Mesodermal cell (in vitro differentiated cells): Measurements from ENCODE around the gene MKRN2.

Source experiments
- H3K27ac ChIP-seq: 2 replicates; pipeline ENCODE4 v1.7.0; 2013; ENCODE audit warnings: mild to moderate bottlenecking, low read depth, low read length, moderate library complexity; ENCODE audit not compliant: severe bottlenecking
- H3K36me3 ChIP-seq: 2 replicates; pipeline ENCODE4 v1.7.1; 2013; ENCODE audit warnings: mild to moderate bottlenecking, low read length, moderate library complexity; ENCODE audit not compliant: control insufficient read depth, insufficient read depth
- H3K4me1 ChIP-seq: one replicate; pipeline ENCODE4 v1.7.1; 2013; ENCODE audit warnings: mild to moderate bottlenecking, low read length; ENCODE audit not compliant: insufficient read depth, control insufficient read depth, poor library complexity, severe bottlenecking
- H3K4me3 ChIP-seq: 2 replicates; pipeline ENCODE4 v1.7.0; 2013; ENCODE audit warnings: low read length, control low read depth, mild to moderate bottlenecking; ENCODE audit not compliant: insufficient read depth, poor library complexity, severe bottlenecking; ENCODE audit errors: extremely low read depth
- H3K9me3 ChIP-seq: 2 replicates; pipeline ENCODE4 v1.7.1; 2013; ENCODE audit warnings: mild to moderate bottlenecking, low read length, moderate library complexity; ENCODE audit not compliant: control insufficient read depth
- WGBS, 2 experiments: methylation state at CpG; one replicate each; pipeline ENCODE4 v1.1.5; 2013; ENCODE audit warnings: missing lambda C conversion rate in 2 of 2; ENCODE audit not compliant: insufficient coverage in 2 of 2; 5-methylcytosine and 5-hydroxymethylcytosine counted together

MKRN2 gene

DNA sequence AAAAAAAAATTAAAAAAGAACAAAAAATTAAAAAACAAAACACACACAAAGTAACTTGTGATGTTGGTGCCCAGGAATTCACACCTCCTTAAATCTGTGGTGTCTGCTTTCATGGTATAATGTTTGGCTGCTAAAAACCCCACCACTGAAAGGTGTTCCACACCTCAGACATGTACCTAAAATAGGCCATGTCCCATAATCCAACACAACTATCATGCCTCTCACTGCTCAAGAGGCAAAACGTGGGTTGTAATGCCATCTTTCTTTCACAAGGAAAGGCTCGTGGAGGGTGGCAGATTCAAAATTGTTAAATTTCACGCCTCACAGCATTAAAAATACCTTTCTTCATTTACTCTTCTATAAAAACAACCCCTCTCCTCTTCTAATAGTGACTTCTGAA lies 29.5 kb downstream of the MKRN2 start:
- no peaks in the 10 kb centered on the region for H3K9me3 ChIP-seq
- 90 to 95% methylated on average over 2 to 3 of the region's 3 CpGs for WGBS, 2 experiments
- peaks cover 95% of the 10 kb centered on the region for H3K36me3 ChIP-seq

DNA sequence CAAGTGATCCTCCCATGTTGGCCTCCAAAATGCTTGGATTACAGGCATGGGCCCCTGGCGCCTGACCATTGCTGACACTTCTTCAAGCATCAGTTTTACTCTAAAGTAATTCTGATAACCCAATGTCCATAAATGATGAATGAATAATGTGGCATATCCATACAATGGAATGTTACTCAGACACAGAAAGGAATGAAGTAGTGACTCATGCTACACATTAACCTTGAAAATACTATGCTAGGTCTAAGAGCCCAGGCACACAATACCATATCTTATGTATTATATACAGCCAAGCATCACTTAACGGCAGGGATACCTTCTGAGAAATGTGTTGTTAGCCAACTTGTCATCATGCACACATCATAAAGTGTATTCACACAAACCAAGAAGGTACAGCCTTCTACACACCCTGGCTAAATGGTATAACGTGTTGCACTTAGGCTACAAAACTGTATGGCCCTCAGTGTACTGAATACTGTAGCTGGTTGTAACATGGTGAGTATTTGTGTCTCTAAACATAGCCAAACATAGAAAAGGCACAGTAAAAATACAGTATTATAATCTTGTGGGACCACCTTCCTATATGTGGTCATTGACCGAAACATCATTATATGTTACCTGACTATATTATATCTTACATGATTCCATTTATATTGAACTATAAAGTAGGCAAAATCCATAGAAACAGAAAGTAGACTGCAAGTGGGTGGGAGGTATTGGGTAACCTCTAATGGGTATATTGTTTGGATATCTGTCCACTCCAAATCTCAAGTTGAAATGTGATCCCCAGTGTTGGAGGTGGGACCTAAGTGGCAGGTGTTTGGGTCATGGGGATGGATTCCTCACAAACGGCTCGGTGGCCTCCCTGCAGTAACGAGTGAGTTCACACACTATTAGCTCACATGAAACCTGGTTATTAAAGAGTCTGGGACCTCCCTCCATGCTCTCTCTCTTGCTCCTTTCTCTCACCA lies 31.4 kb downstream of the MKRN2 start:
- no peaks in the 10 kb centered on the region for H3K9me3 ChIP-seq
- no peak overlapping the region for H3K27ac ChIP-seq
- H3K36me3 ChIP-seq, result peaks cover 91% of the 10 kb centered on the region
- WGBS, 2 experiments, result 82% methylated on average over 2 of the region's 7 CpGs; no CpG with 5 or more reads in 1 of the 2 experiments
- no peak overlapping the region for H3K4me3 ChIP-seq
- H3K4me1 ChIP-seq, result no peaks in the 10 kb centered on the region

More for the DNA sequence above, 29.5 kb downstream of the MKRN2 start:
- Histone ChIP-seq H3K27ac (no peak overlapping the region), H3K4me1 (no peaks in the 10 kb centered on the region), H3K4me3 (no peak overlapping the region)

DNA sequence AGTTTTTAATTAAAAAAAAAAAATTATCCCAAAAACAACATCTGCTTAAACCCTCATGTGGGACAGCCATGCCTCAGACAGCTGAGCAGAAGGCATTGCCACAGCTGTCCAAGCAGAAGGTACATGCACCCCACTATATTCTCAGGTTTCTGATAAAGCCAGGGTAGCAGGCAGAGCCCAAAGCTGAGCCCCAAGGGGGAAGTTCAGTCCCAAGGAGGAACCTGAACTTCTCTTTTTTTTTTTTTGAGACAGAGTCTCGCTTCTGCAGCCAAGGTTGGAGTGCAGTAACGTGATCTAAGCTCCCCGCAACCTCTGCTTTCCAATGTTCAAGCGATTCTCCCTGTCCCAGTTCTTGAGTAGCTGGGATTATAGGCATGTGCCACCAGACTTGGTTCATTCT lies 33.2 kb downstream of the MKRN2 start:
- Histone ChIP-seq H3K9me3 (no peaks in the 10 kb centered on the region), H3K27ac (no peak overlapping the region), H3K4me1 (no peaks in the 10 kb centered on the region), H3K4me3 (no peak overlapping the region), H3K36me3 (peaks cover 91% of the 10 kb centered on the region)
- WGBS, 2 experiments, result no CpG with 5 or more reads among the region's 4 CpGs

DNA sequence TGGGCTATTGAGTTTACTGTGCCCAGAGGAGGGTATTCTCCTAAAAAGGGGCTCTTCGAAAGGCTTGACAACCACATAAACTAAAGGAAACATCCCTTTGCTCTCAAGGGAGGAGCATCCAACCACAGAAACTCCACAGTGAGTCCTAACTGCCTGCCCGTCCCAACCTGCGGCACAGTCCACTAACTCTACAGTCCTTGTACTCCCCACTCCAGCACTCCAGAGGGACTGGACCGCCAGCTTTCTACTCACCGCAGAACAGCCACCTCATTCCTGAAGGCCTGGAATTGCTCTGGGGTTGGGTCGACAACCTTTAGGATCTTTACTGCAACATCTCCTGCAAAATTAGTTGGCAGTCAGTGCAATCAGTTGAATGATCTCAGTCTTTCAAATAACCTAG lies 34.6 kb downstream of the MKRN2 start:
- Histone ChIP-seq H3K36me3 (peaks cover 91% of the 10 kb centered on the region), H3K4me3 (no peak overlapping the region), H3K27ac (no peak overlapping the region), H3K9me3 (no peaks in the 10 kb centered on the region), H3K4me1 (no peaks in the 10 kb centered on the region)
- WGBS, 2 experiments, result 94 to 96% methylated on average over 4 to 5 of the region's 6 CpGs

DNA sequence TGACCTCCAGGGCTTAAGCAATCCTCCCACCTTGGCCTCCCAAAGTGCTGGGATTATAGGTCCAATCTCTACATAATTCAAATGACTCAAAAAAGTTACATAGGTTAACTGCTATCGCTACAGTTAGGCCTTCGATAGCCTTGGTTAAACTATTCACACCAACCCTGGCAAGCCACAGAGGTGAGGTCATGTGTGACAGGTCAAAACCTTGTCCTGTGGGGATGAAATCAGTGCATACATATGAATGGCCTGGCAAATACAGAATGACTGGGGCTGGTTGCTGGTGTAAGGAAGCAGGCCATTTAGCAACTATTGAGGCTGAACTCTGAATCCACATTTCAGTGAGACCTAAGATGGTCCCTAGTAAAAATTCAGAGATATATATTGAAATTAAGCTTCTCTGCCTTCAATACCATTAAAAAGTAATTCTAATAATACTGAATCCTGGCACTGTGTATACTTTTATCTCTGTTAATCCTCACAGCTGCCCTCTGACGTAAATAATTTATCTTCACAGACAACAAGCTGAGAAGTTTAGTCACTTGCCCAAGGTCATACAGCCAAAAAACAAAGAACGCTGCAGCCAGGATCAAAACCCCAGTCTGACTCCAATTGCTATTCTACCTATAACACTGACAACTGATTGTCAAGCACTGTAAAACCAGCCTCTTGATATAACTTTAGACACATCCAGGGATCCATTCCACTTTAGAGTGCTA lies 35.3 kb downstream of the MKRN2 start:
- H3K36me3 ChIP-seq, result peaks cover 94% of the 10 kb centered on the region
- no peaks in the 10 kb centered on the region for H3K4me1 ChIP-seq
- WGBS, 2 experiments, result 94 to 100% methylated on average over 4 of the region's 4 CpGs
- H3K4me3 ChIP-seq, result no peak overlapping the region
- no peak overlapping the region for H3K27ac ChIP-seq
- no peaks in the 10 kb centered on the region for H3K9me3 ChIP-seq

DNA sequence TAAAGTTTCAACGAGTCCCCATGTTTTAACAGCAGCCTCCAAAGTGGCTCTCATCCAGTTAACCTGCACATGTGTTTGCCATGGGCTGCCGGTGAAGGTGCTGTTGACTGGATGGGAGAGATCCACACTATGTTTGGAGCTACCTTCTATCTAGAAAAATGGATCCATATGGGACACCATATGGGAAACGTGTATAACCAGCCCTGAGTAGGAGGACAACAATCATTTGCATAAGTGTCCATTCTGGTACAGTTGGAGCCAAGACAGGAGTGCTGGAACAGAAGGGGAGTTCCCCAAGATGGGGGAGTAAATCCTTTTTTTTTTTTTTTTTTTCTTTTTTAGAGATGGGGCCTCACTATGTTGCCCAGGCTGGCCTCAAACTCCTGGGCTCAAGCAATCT lies 36.6 kb downstream of the MKRN2 start:
- WGBS, 2 experiments, result 92 to 100% methylated on average over 2 of the region's 3 CpGs
- H3K4me1 ChIP-seq, result no peaks in the 10 kb centered on the region
- no peak overlapping the region for H3K4me3 ChIP-seq
- peaks cover 94% of the 10 kb centered on the region for H3K36me3 ChIP-seq
- no peak overlapping the region for H3K27ac ChIP-seq
- H3K9me3 ChIP-seq, result no peaks in the 10 kb centered on the region

DNA sequence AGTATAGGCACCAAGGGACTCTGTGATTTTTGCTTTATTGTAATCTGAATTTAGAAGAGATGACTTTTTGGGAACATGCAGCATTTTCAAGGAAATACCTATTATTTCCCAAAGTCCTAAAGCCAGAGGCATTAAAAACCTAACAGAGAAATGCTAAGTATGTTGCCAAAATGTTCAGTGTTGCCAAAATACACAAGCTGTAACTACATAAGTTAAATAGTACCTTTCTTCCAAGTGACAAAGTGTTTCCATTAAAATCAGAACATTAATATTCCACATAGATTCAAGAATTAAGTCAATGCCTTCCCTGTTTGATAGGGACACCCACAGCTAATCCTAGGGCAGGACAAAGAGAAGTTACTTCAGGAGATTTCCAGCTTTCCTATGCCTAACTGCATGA lies 42.0 kb downstream of the MKRN2 start:
- Histone ChIP-seq H3K4me3 (no peak overlapping the region), H3K36me3 (peaks cover 90% of the 10 kb centered on the region), H3K4me1 (no peaks in the 10 kb centered on the region), H3K27ac (no peak overlapping the region), H3K9me3 (no peaks in the 10 kb centered on the region)

DNA sequence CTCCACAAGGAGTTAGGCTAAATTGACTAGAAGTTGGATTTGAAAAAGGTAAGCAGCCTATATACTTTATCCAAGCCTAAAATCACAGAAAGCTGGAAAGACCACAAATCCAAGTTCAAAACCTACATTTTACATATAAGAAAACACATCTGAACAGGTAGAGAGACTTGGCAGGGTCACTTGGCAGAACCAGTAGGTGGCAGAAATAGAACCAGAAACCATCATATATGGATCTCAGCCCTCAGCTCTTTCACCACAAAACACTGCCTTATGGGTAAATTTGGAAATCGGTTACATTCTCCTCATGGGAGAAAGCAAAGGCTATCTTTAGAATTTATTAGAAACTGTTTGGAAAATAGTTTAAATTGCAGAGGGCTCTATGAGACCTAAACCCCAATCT lies 44.2 kb downstream of the MKRN2 start:
- WGBS, 2 experiments, result no CpG with 5 or more reads among the region's 1 CpG
- Histone ChIP-seq H3K27ac (no peak overlapping the region), H3K4me3 (no peak overlapping the region), H3K4me1 (no peaks in the 10 kb centered on the region), H3K9me3 (no peaks in the 10 kb centered on the region), H3K36me3 (peaks cover 88% of the 10 kb centered on the region)

DNA sequence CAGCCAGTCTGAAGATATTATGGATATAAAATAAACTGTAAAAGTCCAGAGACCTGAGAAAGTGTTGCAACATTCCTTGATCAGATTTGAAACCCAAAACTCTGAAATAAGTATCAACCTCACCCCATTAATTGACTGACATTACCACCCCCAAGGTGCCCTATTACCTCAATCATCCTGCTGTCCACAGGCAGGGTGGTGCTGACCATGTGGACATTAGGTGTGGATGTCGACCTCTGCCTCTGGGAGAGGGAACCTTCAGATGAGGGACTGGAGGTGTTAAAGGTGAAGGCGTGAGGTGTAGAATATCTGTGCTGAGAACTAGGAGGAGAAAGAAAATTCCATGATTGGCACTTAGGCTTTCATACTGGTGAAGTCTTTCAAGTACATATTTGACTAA lies 47.1 kb downstream of the MKRN2 start:
- no peaks in the 10 kb centered on the region for H3K4me1 ChIP-seq
- H3K36me3 ChIP-seq, result peaks cover 87% of the 10 kb centered on the region
- H3K4me3 ChIP-seq, result no peak overlapping the region
- H3K27ac ChIP-seq, result no peak overlapping the region
- 94 to 100% methylated on average over 1 to 2 of the region's 2 CpGs for WGBS, 2 experiments
- H3K9me3 ChIP-seq, result no peaks in the 10 kb centered on the region

DNA sequence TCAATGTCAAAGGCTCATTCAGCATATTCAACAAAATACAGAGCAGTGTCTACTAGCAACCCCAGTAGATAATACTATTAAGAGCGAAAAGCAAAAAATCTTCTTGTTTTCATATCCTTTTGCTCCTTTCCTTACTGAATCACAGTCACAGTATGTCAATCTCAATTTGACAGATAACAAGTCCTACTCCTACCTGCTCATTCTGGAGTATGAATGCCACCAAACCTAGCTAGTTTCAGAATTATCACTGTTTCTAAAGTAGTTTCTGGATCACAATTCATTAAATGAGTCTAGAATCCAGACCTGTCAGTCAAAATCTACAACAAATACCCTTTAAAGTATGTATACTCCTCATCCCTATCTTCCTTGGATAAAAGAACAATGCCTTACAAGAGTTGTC lies 51.5 kb downstream of the MKRN2 start:
- H3K36me3 ChIP-seq, result peaks cover 85% of the 10 kb centered on the region
- no peak overlapping the region for H3K4me3 ChIP-seq
- H3K27ac ChIP-seq, result no peak overlapping the region
- H3K4me1 ChIP-seq, result peaks cover 3% of the 10 kb centered on the region
- H3K9me3 ChIP-seq, result no peaks in the 10 kb centered on the region
- WGBS, 2 experiments, result 86 to 100% methylated on average over 1 of the region's 1 CpG

DNA sequence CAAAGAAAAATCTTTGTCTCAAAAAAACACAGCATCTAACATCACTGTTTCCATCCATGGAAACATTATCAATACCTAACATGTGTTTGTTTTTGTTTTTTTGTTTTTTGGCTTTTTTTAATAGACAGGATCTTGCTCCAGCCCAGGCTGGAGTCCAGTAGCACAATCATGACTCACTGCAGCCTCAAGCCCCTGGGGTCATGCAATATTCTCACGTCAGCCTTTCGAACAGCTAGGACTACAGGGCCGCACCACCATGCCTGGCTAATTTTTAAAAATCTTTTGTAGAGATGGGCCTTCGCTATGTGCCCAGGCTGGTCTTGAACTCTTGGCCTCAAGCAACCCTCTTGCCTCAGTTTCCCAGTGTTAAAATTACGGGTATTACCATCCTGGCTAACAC lies 54.2 kb downstream of the MKRN2 start:
- Histone ChIP-seq H3K36me3 (peaks cover 87% of the 10 kb centered on the region), H3K9me3 (no peaks in the 10 kb centered on the region), H3K4me1 (peaks cover 3% of the 10 kb centered on the region), H3K4me3 (no peak overlapping the region), H3K27ac (no peak overlapping the region)
- 78 to 83% methylated on average over 5 of the region's 5 CpGs for WGBS, 2 experiments
